Measurements from ENCODE around the gene KCNIP2. TPM values are rescaled to one million over a fixed set of nuclear protein-coding genes. Genes with fewer than 3 reads are reported as not detected.

The KCNIP2 gene
- total RNA-seq, 1 donor from 2014 or later = 30.0 TPM

- peaks cover 30% of the 10 kb centered on the region for H3K4me1 Mint-ChIP-seq (ENCODE audit: low read depth, unreplicated experiment)
- peaks cover 17% of the 10 kb centered on the region for H3K27me3 Mint-ChIP-seq (ENCODE audit: unreplicated experiment)
These were observed 26.7 kb downstream of the KCNIP2 start for GRCh38 chr10:101816913-101817336.

GRCh38 chr10:101816376-101816775, 27.2 kb downstream of the KCNIP2 start:
- no peak for DNase-seq
- Mint-ChIP-seq H3K4me3 (ENCODE audit: unreplicated experiment) (peak overlapping the region; percentile 95), H3K27ac (ENCODE audit: unreplicated experiment) (peak overlapping the region; percentile 99), H3K27me3 (ENCODE audit: unreplicated experiment) (peaks cover 17% of the 10 kb centered on the region), H3K9me3 (ENCODE audit: unreplicated experiment) (peaks cover 25% of the 10 kb centered on the region), H3K36me3 (ENCODE audit: unreplicated experiment) (no peaks in the 10 kb centered on the region), H3K4me1 (ENCODE audit: low read depth, unreplicated experiment) (peaks cover 32% of the 10 kb centered on the region)
- TF ChIP-seq CTCF (IDR thresholded peaks at IDR 0.05; ENCODE audit: partially characterized antibody, unreplicated experiment) = no peak

More at GRCh38 chr10:101816913-101817336, 26.7 kb downstream of the KCNIP2 start:
- peak overlapping the region; percentile 99 for H3K27ac Mint-ChIP-seq (ENCODE audit: unreplicated experiment)
- DNase-seq = no peak
- H3K9me3 Mint-ChIP-seq (ENCODE audit: unreplicated experiment) = peaks cover 25% of the 10 kb centered on the region
- peak overlapping the region; percentile 95 for H3K4me3 Mint-ChIP-seq (ENCODE audit: unreplicated experiment)
- TF ChIP-seq CTCF (IDR thresholded peaks at IDR 0.05; ENCODE audit: partially characterized antibody, unreplicated experiment) = no peak
- H3K36me3 Mint-ChIP-seq (ENCODE audit: unreplicated experiment) = no peaks in the 10 kb centered on the region

GRCh38 chr10:101814466-101815071, 29.0 kb downstream of the KCNIP2 start:
- H3K4me3 Mint-ChIP-seq (ENCODE audit: unreplicated experiment) = peak overlapping the region; percentile 95
- H3K9me3 Mint-ChIP-seq (ENCODE audit: unreplicated experiment) = peaks cover 25% of the 10 kb centered on the region
- DNase-seq = no peak
- no peak for TF ChIP-seq CTCF (IDR thresholded peaks at IDR 0.05; ENCODE audit: partially characterized antibody, unreplicated experiment)
- peak overlapping the region; percentile 98 for H3K27ac Mint-ChIP-seq (ENCODE audit: unreplicated experiment)
- no peaks in the 10 kb centered on the region for H3K36me3 Mint-ChIP-seq (ENCODE audit: unreplicated experiment)
- peaks cover 17% of the 10 kb centered on the region for H3K27me3 Mint-ChIP-seq (ENCODE audit: unreplicated experiment)
- peaks cover 33% of the 10 kb centered on the region for H3K4me1 Mint-ChIP-seq (ENCODE audit: low read depth, unreplicated experiment)

GRCh38 chr10:101812606-101813005, 31.0 kb downstream of the KCNIP2 start:
- TF ChIP-seq CTCF (IDR thresholded peaks at IDR 0.05; ENCODE audit: partially characterized antibody, unreplicated experiment) = no peak
- H3K27me3 Mint-ChIP-seq (ENCODE audit: unreplicated experiment) = peaks cover 4% of the 10 kb centered on the region
- H3K4me3 Mint-ChIP-seq (ENCODE audit: unreplicated experiment) = peak overlapping the region; percentile 95
- H3K4me1 Mint-ChIP-seq (ENCODE audit: low read depth, unreplicated experiment) = peaks cover 26% of the 10 kb centered on the region
- DNase-seq = peak; percentile 25
- H3K27ac Mint-ChIP-seq (ENCODE audit: unreplicated experiment) = peak overlapping the region; percentile 98
- H3K36me3 Mint-ChIP-seq (ENCODE audit: unreplicated experiment) = peaks cover 2% of the 10 kb centered on the region
- peaks cover 12% of the 10 kb centered on the region for H3K9me3 Mint-ChIP-seq (ENCODE audit: unreplicated experiment)

- Mint-ChIP-seq H3K36me3 (ENCODE audit: unreplicated experiment) (peaks cover 9% of the 10 kb centered on the region), H3K9me3 (ENCODE audit: unreplicated experiment) (peaks cover 5% of the 10 kb centered on the region), H3K27me3 (ENCODE audit: unreplicated experiment) (no peaks in the 10 kb centered on the region), H3K4me1 (ENCODE audit: low read depth, unreplicated experiment) (peaks cover 3% of the 10 kb centered on the region), H3K27ac (ENCODE audit: unreplicated experiment) (no peak overlapping the region), H3K4me3 (ENCODE audit: unreplicated experiment) (no peak overlapping the region)
- no peak for TF ChIP-seq CTCF (IDR thresholded peaks at IDR 0.05; ENCODE audit: partially characterized antibody, unreplicated experiment)
- no peak for DNase-seq
These were observed 36.4 kb downstream of the KCNIP2 start for GRCh38 chr10:101807158-101807557.
